Stomach smooth muscle (tissue), 2 donors: ENCODE results near the gene LRRC8C.

ENCODE experiments used
- H3K27ac ChIP-seq: one replicate; pipeline ENCODE4 v1.7.0; 2013; ENCODE audit warnings: mild to moderate bottlenecking, low read length, inconsistent platforms
- H3K27me3 ChIP-seq, 2 donors: one replicate each; pipeline ENCODE4 v1.7.0; 2013; ENCODE audit warnings: low read length in 2 of 2; ENCODE audit not compliant: insufficient read depth in 2 of 2, control insufficient read depth in 1 of 2
- H3K36me3 ChIP-seq, 2 donors: one replicate each; pipeline ENCODE4 v1.7.0; 2013; ENCODE audit warnings: low read length in 2 of 2; ENCODE audit not compliant: control insufficient read depth in 2 of 2, insufficient read depth in 2 of 2
- H3K4me1 ChIP-seq: one replicate; pipeline ENCODE4 v1.7.0; 2013; ENCODE audit warnings: low read length; ENCODE audit not compliant: control insufficient read depth, insufficient read depth
- H3K4me3 ChIP-seq, 2 donors: one replicate each; pipeline ENCODE4 v1.7.0; 2013; ENCODE audit warnings: low read length in 2 of 2
- H3K9ac ChIP-seq, 2 donors: one replicate each; pipeline ENCODE4 v1.7.0; 2013; ENCODE audit warnings: low read length in 2 of 2, mild to moderate bottlenecking in 1 of 2
- H3K9me3 ChIP-seq, 2 donors: one replicate each; pipeline ENCODE4 v1.7.0; 2013; ENCODE audit warnings: low read length in 2 of 2; ENCODE audit not compliant: control insufficient read depth in 2 of 2
- donor health status: healthy.
- donor health status: Pancreatic carcinoma.

LRRC8C gene

DNA sequence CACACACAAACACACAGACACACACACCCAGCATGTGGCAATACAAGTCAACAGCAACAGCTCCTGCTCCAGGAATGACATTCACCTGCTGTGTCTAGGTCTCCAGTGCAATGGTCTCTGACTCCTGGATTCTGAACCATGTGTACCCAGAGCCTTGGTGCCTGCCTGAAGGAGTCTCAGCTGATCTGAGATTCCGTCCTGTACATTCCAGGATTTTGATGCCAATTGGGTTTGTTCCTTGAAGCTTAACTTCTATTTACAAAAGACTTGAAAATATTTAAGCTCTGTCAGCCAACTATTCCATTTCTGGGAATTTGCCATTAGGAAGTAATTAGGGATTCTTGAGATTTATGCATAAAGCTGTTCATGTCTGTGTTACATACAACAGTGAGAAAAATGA is 102.6 kb downstream of the LRRC8C start:
- Histone ChIP-seq H3K36me3 (no peaks in the 10 kb centered on the region), H3K27ac (no peak overlapping the region), H3K4me1 (no peaks in the 10 kb centered on the region), H3K27me3 (no peaks in the 10 kb centered on the region), H3K9ac (no peak overlapping the region), H3K4me3 (no peak overlapping the region), H3K9me3 (no peaks in the 10 kb centered on the region)

DNA sequence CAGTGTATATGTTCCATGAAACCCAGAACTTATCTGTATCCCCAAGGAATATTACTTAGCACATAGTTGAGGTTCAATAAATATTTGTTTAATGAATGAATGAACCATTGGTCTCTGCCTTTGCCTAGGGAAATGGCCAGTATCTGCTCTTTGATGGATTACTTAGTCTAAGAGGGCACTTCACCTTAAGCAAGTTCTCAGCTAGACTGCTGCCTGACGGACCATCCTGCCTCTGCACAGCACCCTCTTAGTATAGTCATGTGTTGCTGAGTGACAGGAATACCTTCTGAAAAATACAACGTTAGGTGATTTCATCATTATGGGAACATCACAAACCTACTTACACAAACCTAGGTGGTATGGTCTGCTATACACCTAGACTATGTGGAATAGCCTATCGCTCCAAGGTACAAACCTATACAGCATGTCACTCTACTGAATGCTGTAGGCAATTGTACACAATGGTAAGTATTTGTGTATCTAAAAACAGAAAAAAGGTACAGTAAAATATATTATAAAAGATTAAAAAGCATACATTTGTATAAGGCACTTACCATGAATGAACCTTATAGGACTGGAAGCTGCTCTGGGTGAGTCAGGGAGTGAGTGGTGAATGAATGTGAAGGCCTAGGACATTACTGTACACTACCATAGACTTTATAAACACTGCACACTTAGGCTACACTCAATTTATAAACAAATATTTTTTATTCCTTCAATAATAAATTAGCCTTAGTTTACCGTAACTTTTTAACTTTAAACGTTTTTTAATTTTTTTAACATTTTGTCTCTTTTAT is 104.2 kb downstream of the LRRC8C start:
- Histone ChIP-seq H3K27ac (no peak overlapping the region), H3K4me1 (no peaks in the 10 kb centered on the region), H3K9me3 (no peaks in the 10 kb centered on the region), H3K27me3 (no peaks in the 10 kb centered on the region), H3K4me3 (no peak overlapping the region), H3K9ac (no peak overlapping the region), H3K36me3 (no peaks in the 10 kb centered on the region)

DNA sequence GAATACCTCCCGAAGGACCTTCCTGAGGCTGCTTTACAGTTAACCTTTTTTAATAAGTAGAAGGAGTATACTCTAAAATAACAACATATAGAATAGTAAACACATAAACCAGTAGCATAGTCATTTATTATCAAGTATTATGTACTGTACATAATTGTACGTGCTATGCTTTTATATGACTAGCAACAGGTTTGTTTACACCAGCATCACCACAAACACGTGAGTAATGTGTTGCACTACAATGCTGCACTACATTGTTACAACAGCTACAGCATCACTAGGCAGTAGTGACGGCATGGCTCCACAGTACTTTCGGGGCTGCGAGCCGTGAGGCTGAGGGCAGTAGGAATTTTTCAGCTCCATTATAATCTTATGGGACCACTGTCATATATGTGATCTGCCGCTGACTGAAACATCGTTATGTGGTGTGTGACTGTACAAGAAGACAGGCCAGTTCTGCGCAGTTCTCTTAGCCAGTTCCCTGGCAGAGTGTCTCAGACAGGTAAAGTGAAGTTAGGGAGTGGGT is 105.1 kb downstream of the LRRC8C start:
- no peak overlapping the region for H3K4me3 ChIP-seq
- no peaks in the 10 kb centered on the region for H3K36me3 ChIP-seq
- H3K9me3 ChIP-seq, result no peaks in the 10 kb centered on the region
- no peaks in the 10 kb centered on the region for H3K27me3 ChIP-seq
- H3K9ac ChIP-seq, result no peak overlapping the region
- no peak overlapping the region for H3K27ac ChIP-seq
- no peaks in the 10 kb centered on the region for H3K4me1 ChIP-seq

DNA sequence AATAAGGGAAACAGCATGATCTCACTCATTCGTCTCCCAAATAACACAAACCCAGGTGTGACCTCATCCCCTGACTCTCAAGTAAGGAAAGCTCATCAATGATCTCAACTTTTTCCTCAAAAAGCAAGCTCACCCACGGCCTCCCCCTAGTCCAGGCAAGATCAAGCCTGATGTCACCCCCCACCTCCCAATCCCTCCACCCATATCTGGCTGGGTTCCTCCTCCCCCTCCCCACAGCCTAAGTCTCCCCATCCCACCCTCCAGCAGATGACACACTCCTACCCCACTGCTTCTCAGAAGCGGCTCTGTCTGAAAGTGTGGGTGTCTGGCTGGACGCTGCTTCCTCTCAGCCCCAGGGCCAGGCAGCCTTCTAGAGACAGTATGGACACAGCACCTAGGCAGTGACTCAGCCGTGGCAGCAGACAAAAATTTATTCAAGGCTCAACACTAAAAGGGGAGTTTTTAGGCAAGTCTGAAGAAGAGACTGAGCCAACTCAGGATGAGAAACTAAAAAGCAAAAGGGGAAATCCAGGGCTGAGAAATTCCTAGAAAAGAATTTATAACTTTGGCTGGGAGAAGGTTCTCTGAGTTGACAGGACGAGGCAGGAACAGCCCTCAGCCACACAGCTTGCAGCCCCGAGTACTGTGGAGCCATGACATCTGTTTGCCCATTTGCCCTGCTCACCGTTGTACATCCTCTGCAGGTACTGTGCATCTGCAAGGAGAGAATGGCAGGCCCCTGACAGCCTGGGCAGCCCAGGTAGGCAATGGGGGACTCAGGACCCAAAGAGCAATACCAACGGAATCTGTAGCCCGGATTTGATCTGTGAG is 106.3 kb downstream of the LRRC8C start:
- no peaks in the 10 kb centered on the region for H3K9me3 ChIP-seq
- H3K9ac ChIP-seq, result no peak overlapping the region
- H3K36me3 ChIP-seq, result no peaks in the 10 kb centered on the region
- H3K27ac ChIP-seq, result no peak overlapping the region
- no peaks in the 10 kb centered on the region for H3K27me3 ChIP-seq
- no peak overlapping the region for H3K4me3 ChIP-seq
- H3K4me1 ChIP-seq, result no peaks in the 10 kb centered on the region

DNA sequence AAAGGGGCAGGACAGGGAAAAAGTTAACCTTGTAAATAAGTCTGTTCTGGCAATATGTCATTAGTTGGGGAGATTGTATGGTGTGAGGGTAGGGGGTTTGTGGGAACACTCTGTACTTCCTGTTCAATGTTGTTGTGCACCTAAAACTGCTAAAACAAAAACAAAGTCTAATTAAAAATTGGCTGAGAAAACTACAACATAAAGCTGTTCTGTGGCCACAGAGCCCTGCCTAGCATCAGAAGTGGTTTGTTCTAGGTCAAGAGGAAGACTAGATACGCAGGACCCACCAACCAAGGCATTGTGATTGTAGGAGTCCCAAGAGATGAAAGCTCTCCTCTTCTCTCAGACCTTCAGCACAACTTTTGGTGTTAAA is 106.9 kb downstream of the LRRC8C start:
- no peaks in the 10 kb centered on the region for H3K9me3 ChIP-seq
- no peak overlapping the region for H3K9ac ChIP-seq
- no peaks in the 10 kb centered on the region for H3K27me3 ChIP-seq
- H3K4me3 ChIP-seq, result no peak overlapping the region
- no peaks in the 10 kb centered on the region for H3K4me1 ChIP-seq
- H3K27ac ChIP-seq, result no peak overlapping the region
- no peaks in the 10 kb centered on the region for H3K36me3 ChIP-seq

DNA sequence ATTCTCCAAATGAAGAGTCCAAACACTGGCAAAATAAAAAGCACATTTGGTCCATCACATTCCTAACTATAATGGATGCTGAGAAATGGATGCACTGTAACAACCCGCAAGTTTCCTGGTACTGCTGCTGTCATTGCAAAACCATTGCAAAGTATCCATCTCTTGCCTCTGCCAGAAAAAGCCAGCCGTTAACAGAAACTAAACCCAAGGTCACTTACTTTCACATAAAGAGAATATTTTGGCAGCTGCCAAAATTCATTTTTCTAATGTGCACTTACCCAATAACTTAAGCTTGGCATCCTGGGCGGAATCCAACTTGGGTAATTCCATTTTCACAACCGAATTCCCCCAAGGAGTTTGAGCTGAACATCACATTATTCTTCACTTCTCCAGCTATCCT is 110.9 kb downstream of the LRRC8C start:
- no peaks in the 10 kb centered on the region for H3K36me3 ChIP-seq
- no peaks in the 10 kb centered on the region for H3K27me3 ChIP-seq
- H3K4me1 ChIP-seq, result no peaks in the 10 kb centered on the region
- H3K27ac ChIP-seq, result no peak overlapping the region
- H3K9ac ChIP-seq, result no peak overlapping the region
- H3K9me3 ChIP-seq, result no peaks in the 10 kb centered on the region
- H3K4me3 ChIP-seq, result no peak overlapping the region

DNA sequence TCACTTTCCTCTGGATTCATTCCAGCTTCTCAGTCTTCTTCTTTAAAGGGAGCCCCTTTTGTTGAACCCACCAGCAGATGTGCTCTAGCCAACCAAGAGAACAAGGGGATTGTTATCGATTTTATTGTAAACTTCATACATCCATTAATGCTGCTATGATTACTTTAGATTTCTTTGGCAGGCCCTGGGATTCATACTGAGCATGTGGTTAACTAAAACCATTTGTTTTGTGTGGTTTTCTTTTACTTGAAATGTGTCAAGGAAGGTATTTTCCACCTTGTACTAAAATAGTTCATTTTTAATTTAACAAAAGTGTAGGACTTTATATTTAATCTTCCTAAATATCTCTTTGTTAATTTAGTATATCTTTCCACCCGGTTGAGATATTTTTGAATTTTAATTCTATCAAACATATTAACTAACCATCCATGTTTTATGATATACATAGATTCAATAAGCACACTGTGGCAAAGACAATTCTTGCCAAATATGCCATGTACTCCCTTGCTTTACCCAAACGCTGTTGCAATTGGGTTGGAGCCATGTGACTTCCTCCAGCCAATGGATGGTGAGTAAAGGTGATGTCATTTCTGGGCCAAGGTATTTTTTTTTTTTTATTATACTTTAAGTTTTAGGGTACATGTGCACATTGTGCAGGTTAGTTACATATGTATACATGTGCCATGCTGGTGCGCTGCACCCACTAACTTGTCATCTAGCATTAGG is 113.7 kb downstream of the LRRC8C start:
- Histone ChIP-seq H3K36me3 (no peaks in the 10 kb centered on the region), H3K9ac (no peak overlapping the region), H3K27ac (no peak overlapping the region), H3K27me3 (no peaks in the 10 kb centered on the region), H3K4me3 (no peak overlapping the region), H3K9me3 (no peaks in the 10 kb centered on the region), H3K4me1 (no peaks in the 10 kb centered on the region)

DNA sequence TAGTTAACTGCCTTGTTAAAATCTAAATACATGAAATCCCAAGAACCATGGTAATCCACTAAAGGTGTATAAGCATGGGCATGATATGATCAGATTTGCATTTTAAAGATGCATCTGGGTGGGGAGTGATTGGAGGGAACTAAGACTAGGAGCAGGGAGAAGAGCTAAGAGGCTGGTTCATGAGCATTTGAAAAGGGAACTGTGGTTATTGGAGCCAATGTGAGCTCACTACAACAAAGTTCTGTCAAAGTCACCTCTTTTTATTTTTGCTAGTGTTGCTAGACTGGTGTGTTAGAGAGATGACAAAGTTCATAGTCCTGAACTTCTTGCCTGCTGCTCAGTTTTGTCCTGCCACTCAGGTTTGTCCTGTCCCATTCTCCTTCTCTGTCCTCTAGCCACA is 120.8 kb downstream of the LRRC8C start:
- peaks cover 0 to 2% of the 10 kb centered on the region in 2 donors for H3K27me3 ChIP-seq
- no peaks in the 10 kb centered on the region for H3K9me3 ChIP-seq
- no peak overlapping the region for H3K4me3 ChIP-seq
- H3K36me3 ChIP-seq, result no peaks in the 10 kb centered on the region
- no peak overlapping the region for H3K9ac ChIP-seq
- H3K4me1 ChIP-seq, result peaks cover 5% of the 10 kb centered on the region
- no peak overlapping the region for H3K27ac ChIP-seq

DNA sequence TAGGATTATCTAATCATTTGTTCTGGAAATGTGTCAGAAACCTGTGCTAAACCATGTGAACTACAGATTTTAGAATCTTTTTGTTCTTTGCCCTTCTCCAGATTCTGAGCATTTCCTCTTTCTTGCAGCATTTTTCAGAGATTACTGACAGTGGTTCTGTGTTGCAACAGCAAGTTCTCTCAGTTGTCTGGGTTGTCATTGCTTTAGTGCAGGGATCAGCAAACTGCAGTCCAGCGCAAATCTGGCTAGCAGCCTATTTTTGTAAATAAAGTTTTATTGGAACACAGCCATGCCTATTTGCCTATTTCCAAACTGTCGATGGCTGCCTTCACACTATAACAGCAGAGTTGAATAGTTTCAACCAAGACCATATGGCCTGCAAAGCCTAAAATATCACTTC is 121.6 kb downstream of the LRRC8C start:
- Histone ChIP-seq H3K9me3 (no peaks in the 10 kb centered on the region), H3K36me3 (no peaks in the 10 kb centered on the region), H3K4me1 (peaks cover 5% of the 10 kb centered on the region), H3K4me3 (no peak overlapping the region), H3K27me3 (peaks cover 0 to 2% of the 10 kb centered on the region in 2 donors), H3K9ac (no peak overlapping the region), H3K27ac (no peak overlapping the region)

DNA sequence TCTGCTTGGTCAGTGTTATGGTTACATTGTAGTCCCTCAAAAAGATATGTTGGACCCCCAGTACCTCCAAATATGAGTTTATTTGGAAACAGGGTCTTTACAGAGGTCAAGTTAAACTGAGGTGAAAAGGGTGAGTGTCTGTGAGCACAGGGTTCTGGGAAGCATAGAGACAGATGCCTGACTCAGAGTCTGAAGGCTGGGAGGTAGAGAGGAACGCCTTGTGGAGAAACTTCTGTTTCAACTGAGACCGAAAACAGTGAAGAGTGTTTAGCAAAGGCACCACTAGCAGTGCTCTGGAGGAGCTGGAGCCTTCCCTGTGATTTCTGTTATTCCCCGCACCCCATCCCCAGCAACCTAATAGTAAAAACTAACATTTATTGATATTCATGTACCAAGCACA is 122.7 kb downstream of the LRRC8C start:
- peaks cover 5% of the 10 kb centered on the region for H3K4me1 ChIP-seq
- H3K9ac ChIP-seq, result no peak overlapping the region
- H3K27me3 ChIP-seq, result peaks cover 0 to 2% of the 10 kb centered on the region in 2 donors
- H3K36me3 ChIP-seq, result no peaks in the 10 kb centered on the region
- H3K4me3 ChIP-seq, result no peak overlapping the region
- H3K9me3 ChIP-seq, result no peaks in the 10 kb centered on the region
- H3K27ac ChIP-seq, result no peak overlapping the region
